Right renal cortex interstitium (tissue), 3 donors: ENCODE data around the gene KCTD13. TPM values are rescaled to one million over a fixed set of nuclear protein-coding genes. Genes with fewer than 3 reads are reported as not detected.
"Not testable (repeated sequence)": the region's sequence is repeated elsewhere in the genome, so short reads cannot be mapped to it uniquely, and the experiment has no call there.

ENCODE experiments used
- DNase-seq, 3 donors: peaks; one replicate each; pipeline ENCODE4 v3.0.0-alpha.2; 2013; ENCODE audit warnings: low read depth in 3 of 3, low spot score in 2 of 3
- polyA plus RNA-seq, 3 donors: library from polyadenylated mRNA; unstranded; fragments of 120-200 nt; gene quantifications; one replicate each; pipeline ENCODE4 v1.2.1, GENCODE V29; 2013; ENCODE audit not compliant: insufficient read length in 3 of 3

Gene KCTD13
- polyA plus RNA-seq, 3 donors: 13.8 to 15.7 (median 14.2) TPM

- DNase-seq: not testable (repeated sequence)
These were observed 36.7 kb downstream of the KCTD13 start for GRCh38 chr16:29889372-29889771.

GRCh38 chr16:29883987-29884386 lies 42.0 kb downstream of the KCTD13 start:
- no peak for DNase-seq

- DNase-seq: no peak
These were observed 45.0 kb downstream of the KCTD13 start for GRCh38 chr16:29881050-29881449.

DNA sequence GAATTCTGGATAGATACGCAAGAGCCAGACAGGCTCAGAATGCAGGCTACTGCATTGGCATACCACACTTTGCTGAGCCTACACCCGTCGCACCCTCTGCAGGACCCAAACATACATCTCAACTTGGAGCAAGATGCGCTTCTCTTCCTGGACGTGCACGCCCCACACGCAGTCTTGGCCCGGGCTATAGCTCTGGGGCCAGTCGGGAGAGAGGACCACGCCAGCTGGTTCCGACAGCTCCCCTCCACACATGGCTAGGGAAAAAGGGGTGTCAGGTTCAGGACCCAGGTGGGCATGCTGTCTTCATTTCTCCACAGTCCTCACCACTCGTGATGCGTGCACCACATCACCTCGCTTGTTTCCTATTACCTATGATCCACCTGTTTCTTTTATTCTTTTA lies 47.9 kb downstream of the KCTD13 start:
- no peak for DNase-seq

DNA sequence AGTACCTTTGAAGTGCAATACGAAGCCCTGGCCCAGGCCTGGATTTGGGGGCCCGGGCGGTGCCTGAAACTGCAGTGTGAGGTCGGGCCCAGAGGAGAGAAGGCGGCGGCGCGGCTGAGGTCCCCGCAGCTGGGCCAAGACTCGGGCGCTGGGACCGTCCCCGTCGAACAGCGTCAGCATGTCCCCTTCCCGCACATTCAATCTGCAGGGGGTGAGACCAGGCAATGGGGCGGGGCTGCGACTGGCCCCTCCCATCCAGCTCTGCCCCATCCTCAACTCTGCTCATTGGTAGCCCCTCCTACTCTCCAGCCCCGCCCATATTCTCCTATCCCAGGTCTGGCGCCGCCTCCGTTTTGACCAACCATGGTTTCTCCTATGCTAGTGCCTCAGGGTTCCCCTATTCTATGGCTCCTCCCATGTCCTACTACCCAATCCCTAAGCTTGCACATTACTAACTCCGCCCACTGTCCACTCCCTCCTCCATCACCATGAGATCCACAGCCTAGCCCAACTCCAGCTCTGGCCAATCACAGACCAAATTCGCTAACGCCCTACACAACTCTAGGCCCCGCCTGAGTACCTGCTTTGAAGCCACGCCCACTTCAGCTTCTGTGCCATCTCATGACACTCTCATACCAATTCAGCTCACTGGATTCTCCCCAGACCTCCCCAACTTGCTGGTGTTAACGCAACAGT lies 48.6 kb downstream of the KCTD13 start:
- DNase-seq: no peak

GRCh38 chr16:29876594-29877249 lies 49.3 kb downstream of the KCTD13 start:
- DNase-seq: no peak

GRCh38 chr16:29876217-29876593 lies 49.8 kb downstream of the KCTD13 start:
- no peak for DNase-seq

GRCh38 chr16:29875206-29875605 lies 50.8 kb downstream of the KCTD13 start:
- DNase-seq: no peak

- DNase-seq: no peak
These were observed 52.7 kb downstream of the KCTD13 start for GRCh38 chr16:29873319-29873718.

DNA sequence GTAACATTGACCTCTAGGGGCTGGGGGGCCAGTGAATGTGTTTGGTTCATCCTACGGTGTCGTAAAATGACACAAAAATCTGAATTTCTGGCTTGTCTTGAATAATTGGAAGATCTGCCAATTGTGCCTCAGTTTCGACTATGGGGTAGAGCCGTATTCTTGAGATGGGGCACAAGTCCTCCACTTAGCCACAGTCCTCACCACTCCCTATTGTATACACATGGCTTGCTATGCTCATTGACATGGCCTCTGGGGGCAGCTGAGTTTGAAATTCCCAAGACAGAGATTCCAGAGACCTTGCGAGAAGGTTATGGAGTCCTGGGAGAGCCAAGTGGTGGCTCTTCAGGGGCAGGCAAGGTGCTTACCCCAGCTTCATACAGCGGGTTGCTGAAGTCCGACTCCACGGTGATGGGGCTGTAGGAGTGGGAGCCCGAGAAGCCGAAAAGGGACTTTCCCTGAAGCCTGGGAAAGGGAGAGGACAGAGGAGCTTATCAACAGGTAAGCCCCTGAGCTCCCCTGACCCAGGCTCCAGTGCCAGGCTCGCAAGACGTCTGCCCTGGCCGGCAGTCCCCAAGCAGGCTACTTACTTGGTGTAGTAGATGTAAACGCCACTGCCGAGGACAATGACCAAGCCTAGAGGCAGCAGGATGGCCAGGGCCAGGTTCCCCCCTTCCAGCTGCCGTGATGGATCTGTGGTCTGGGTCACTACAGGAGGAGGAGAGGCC lies 54.0 kb downstream of the KCTD13 start:
- DNase-seq: no peak

GRCh38 chr16:29869067-29869466 lies 57.0 kb downstream of the KCTD13 start:
- DNase-seq: not testable (repeated sequence)

GRCh38 chr16:29868396-29869009 lies 57.5 kb downstream of the KCTD13 start:
- DNase-seq: no peak

- no peak for DNase-seq
These were observed 61.8 kb downstream of the KCTD13 start for GRCh38 chr16:29864205-29864604.

GRCh38 chr16:29863669-29863984 lies 62.4 kb downstream of the KCTD13 start:
- no peak for DNase-seq

DNA sequence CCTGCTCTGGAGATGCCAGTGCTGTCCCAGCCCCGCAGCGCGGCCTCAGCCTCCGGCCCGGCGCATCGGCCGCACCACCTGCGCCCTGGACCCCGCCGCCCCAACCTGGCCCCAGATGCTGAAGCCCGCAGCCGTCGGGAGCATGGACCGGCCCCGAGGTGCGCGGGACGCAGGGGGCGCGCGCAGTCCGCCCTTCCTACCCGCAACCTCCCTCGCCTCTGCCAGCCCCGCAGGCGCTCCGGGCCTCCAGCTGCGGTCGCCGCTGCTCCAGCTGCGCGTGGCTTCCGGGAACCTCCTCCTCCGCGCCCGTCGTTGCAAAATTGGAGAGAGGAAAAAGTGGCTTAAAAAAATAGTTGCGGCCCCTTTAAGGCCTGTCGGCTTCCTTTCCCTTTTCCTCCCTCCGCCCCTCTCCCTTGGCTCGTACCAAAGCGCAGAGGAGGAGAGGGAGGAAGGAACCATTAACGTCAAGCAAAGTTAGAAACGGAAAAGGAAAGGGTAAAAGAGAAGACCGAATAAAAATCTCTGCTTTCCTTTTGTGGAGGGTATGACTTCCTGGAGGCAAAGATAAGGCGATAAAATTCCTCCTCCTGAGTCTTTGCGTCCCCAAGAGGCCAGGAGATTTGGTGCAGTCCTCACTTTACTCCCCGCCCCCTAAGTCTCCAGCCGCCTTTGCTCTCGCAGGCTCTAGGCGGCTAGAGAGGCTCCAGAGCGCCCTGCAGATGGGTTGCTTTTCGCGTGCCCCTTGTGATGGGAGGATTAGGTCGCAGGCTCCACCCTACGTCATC lies 63.0 kb downstream of the KCTD13 start, which contains the start of gene CDIPT:
Gene CDIPT (minus strand): TSS at position 343 of the 785 bp plus-strand sequence. CDS start 369 bp downstream, outside the sequence.
- DNase-seq: peak; percentile 93 to 96 (median 95)

DNA sequence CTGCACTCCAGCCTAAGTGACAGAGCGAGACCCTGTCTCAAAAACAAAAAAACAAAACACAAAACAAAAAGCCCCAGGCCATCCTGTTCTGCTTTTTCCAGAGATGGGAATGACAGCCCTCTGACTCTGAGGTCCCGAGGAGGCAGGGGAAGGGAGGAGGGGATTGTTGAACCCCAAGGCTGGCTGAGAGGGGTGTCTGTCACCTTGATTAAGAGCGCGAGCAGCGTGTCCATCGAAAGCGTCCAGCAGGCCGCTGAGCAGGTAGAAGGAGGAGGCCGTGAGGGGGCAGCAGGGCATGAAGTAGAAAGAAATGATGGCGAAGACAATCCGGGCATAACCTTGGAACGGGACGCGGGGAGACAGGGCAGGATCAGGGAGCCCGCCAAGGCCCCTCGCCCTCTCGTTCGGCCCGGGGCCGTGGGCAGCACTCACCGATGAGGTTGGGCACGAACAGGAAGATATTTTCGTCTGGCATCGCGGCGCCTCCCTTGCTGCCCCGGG lies 63.6 kb downstream of the KCTD13 start:
- DNase-seq: no peak

- DNase-seq: no peak
These were observed 65.8 kb downstream of the KCTD13 start for GRCh38 chr16:29860218-29860617.

DNA sequence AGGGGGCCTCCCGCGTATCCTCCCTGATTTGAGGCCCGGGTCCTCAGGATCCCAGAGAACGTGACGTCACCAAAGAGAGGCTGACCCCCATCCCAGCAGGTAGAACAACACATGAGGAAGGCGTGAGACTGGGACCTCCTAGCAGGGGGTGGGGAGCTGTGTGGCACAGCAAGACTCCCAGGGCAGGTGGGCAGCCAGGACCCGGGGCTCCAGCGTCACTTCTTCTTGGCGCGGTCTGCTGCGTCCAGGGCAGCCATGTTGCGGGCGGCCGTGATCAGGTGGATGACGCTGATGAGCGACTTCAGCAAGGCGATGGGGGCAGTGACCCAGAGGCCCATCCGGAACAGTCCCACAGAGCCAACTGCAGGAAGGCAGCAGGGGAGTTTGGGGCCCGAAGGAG lies 67.1 kb downstream of the KCTD13 start:
- no peak for DNase-seq

- no peak for DNase-seq
These were observed 67.7 kb downstream of the KCTD13 start for GRCh38 chr16:29858149-29858849.
